Natural killer cell (primary cell): ENCODE results near the gene ARHGAP6. TPM values are rescaled to one million over a fixed set of nuclear protein-coding genes. Genes with fewer than 3 reads are reported as not detected.

Experiments
- ATAC-seq, 3 donors: fragments of 150-1000 bp in 2 of 3; fragments of 200-7000 bp in 1 of 3; cut with Tn5 transposase; 1 replicate in 1 of 3; 2 replicates in 2 of 3; pipeline ENCODE4 v1.10.0; 2021; ENCODE audit warnings: mild to moderate bottlenecking in 2 of 3, moderate library complexity in 2 of 3
- DNase-seq, 2 donors: peaks; one replicate each; pipeline versions ENCODE4 v3.0.0 to v3.0.0-alpha.2; 2013 to 2021; ENCODE audit warnings: mixed read lengths in 1 of 2
- H3K27ac ChIP-seq: one replicate; pipeline ENCODE4 v1.5.1; 2013; ENCODE audit warnings: mild to moderate bottlenecking, low read length
- H3K27me3 ChIP-seq: one replicate; pipeline ENCODE4 v1.6.1; 2013; ENCODE audit warnings: low read length; ENCODE audit not compliant: control insufficient read depth, insufficient read depth
- H3K36me3 ChIP-seq: one replicate; pipeline ENCODE4 v1.6.1; 2013; ENCODE audit warnings: low read length; ENCODE audit not compliant: control insufficient read depth, insufficient read depth
- H3K4me1 ChIP-seq: one replicate; pipeline ENCODE4 v1.6.1; 2013; ENCODE audit warnings: low read length; ENCODE audit not compliant: control insufficient read depth, insufficient read depth
- H3K4me3 ChIP-seq: one replicate; pipeline ENCODE4 v1.5.1; 2013; ENCODE audit warnings: low read length
- H3K9me3 ChIP-seq: one replicate; pipeline ENCODE4 v1.6.1; 2013; ENCODE audit warnings: low read length; ENCODE audit not compliant: control insufficient read depth, insufficient read depth
- H3K27ac Mint-ChIP-seq, 2 donors: one replicate each; pipeline ENCODE4 v1.8.0; 2022; ENCODE audit warnings: mild to moderate bottlenecking in 2 of 2, mixed read lengths in 2 of 2, moderate library complexity in 1 of 2
- H3K27me3 Mint-ChIP-seq, 2 donors: one replicate each; pipeline ENCODE4 v1.8.0; 2022; ENCODE audit warnings: low read depth in 2 of 2, mixed read lengths in 2 of 2
- H3K36me3 Mint-ChIP-seq: one replicate; pipeline ENCODE4 v1.8.0; 2022; ENCODE audit warnings: mixed read lengths
- H3K4me1 Mint-ChIP-seq, 2 donors: one replicate each; pipeline ENCODE4 v1.8.0; 2022; ENCODE audit warnings: mixed read lengths in 2 of 2
- H3K4me3 Mint-ChIP-seq: one replicate; pipeline ENCODE4 v1.8.0; 2022; ENCODE audit warnings: mild to moderate bottlenecking, moderate library complexity, mixed read lengths
- H3K9me3 Mint-ChIP-seq, 2 donors: one replicate each; pipeline ENCODE4 v1.8.0; 2022; ENCODE audit warnings: mixed read lengths in 2 of 2
- CTCF ChIP-seq: fragments of 200-600 bp; IDR thresholded peaks from one replicate; pipeline ENCODE4 v1.8.0; 2022; ENCODE audit warnings: antibody characterized with exemption
- WGBS: methylation state at CpG from one replicate; pipeline ENCODE4 v1.1.7; 2013; ENCODE audit warnings: missing lambda C conversion rate; ENCODE audit not compliant: insufficient coverage; 5-methylcytosine and 5-hydroxymethylcytosine counted together
- intact Hi-C: fragments of 100-400 bp; cut with micrococcal nuclease; formaldehyde crosslinking; loops from one replicate; pipeline ENCODE4 v1.14.2; 2022
- total RNA-seq, 4 donors: library from RNA; stranded (reverse); fragments of 120-200 nt in 1 of 4; gene quantifications; one replicate each; pipeline versions ENCODE4 v1.2.3 to v1.2.4, GENCODE V29; 2013 to 2022

ARHGAP6 gene
- total RNA-seq, 3 donors from 2014 or later (not counting 1 experiment from before 2014, with no cell fraction given) = 0.32 to 1.9 (median 1.8) TPM

DNA sequence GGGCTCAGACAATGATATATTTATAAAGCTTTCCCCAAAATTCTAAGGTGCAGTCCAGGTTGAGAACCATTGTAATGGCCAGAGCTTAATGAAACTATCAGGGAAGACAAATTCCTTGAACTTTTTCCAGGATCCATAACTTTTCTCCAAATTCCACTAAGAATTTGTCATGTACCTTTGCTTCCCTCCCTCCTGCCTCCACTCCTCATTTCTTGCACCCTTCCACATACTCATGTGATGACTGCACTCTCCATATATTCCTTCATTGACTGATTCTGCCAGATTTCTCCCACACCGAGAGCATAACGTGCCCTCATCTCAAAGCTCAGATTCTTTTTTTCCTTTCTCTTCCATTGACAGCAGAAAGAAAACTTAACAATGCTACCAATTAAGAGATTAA, 393.4 kb downstream of the ARHGAP6 start:
- Mint-ChIP-seq H3K4me1 (no peaks in the 10 kb centered on the region), H3K27me3 (no peaks in the 10 kb centered on the region), H3K36me3 (no peaks in the 10 kb centered on the region), H3K27ac (no peak overlapping the region), H3K4me3 (no peak overlapping the region), H3K9me3 (peaks cover 0 to 2% of the 10 kb centered on the region in 2 donors)
- H3K27me3 ChIP-seq = no peaks in the 10 kb centered on the region
- H3K27ac ChIP-seq = no peak overlapping the region
- no peak for ATAC-seq
- intact Hi-C loops = no loop called here
- TF ChIP-seq CTCF = no peak
- H3K36me3 ChIP-seq = no peaks in the 10 kb centered on the region
- H3K9me3 ChIP-seq = no peaks in the 10 kb centered on the region
- H3K4me3 ChIP-seq = no peak overlapping the region
- WGBS = 100% methylated on average over 2 of the region's 2 CpGs
- no peaks in the 10 kb centered on the region for H3K4me1 ChIP-seq
- DNase-seq = no peak

DNA sequence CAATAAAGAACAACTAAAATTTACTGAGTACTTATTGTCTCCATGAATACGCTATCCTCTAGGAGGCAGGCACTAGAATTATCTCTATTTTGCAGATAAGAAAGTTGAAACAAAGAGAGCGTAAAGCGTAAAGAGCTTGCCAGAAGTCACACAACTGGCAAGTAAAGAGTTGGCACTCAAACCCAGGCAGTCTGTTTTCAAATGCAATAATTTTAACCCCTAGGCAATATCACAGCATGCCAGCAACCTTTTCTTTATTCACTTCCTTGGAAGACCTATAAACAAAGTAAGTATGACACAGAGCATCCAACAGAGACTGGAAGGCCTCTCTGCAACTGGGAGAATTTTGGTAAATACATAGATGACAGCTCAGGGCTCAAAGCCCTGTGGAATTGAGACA, 395.7 kb downstream of the ARHGAP6 start:
- Mint-ChIP-seq H3K27me3 (no peaks in the 10 kb centered on the region), H3K4me1 (no peaks in the 10 kb centered on the region), H3K4me3 (no peak overlapping the region), H3K9me3 (peaks cover 0 to 2% of the 10 kb centered on the region in 2 donors), H3K27ac (no peak overlapping the region), H3K36me3 (no peaks in the 10 kb centered on the region)
- TF ChIP-seq CTCF = no peak
- Histone ChIP-seq H3K4me1 (no peaks in the 10 kb centered on the region), H3K4me3 (no peak overlapping the region), H3K9me3 (no peaks in the 10 kb centered on the region), H3K36me3 (no peaks in the 10 kb centered on the region), H3K27ac (no peak overlapping the region), H3K27me3 (no peaks in the 10 kb centered on the region)
- 80% methylated on average over 1 of the region's 3 CpGs for WGBS
- no peak for ATAC-seq
- no peak for DNase-seq
- intact Hi-C loops = no loop called here

- no peak for ATAC-seq
- WGBS = no CpG with 5 or more reads among the region's 3 CpGs
- no peak for TF ChIP-seq CTCF
- H3K27ac Mint-ChIP-seq = no peak overlapping the region
- H3K27me3 Mint-ChIP-seq = no peaks in the 10 kb centered on the region
- H3K9me3 Mint-ChIP-seq = peaks cover 0 to 2% of the 10 kb centered on the region in 2 donors
- no peaks in the 10 kb centered on the region for H3K36me3 Mint-ChIP-seq
- intact Hi-C loops = no loop called here
- Histone ChIP-seq H3K27ac (no peak overlapping the region), H3K9me3 (no peaks in the 10 kb centered on the region), H3K27me3 (no peaks in the 10 kb centered on the region), H3K4me1 (no peaks in the 10 kb centered on the region), H3K36me3 (no peaks in the 10 kb centered on the region), H3K4me3 (no peak overlapping the region)
- H3K4me1 Mint-ChIP-seq = no peaks in the 10 kb centered on the region
- no peak for DNase-seq
- H3K4me3 Mint-ChIP-seq = no peak overlapping the region
Measured at GRCh38 chrX:11269006-11269405, 396.7 kb downstream of the ARHGAP6 start.

- Histone ChIP-seq H3K4me3 (no peak overlapping the region), H3K27ac (no peak overlapping the region), H3K9me3 (no peaks in the 10 kb centered on the region), H3K4me1 (no peaks in the 10 kb centered on the region), H3K36me3 (no peaks in the 10 kb centered on the region), H3K27me3 (no peaks in the 10 kb centered on the region)
- Mint-ChIP-seq H3K27me3 (no peaks in the 10 kb centered on the region), H3K27ac (no peak overlapping the region), H3K4me3 (no peak overlapping the region), H3K4me1 (no peaks in the 10 kb centered on the region), H3K36me3 (no peaks in the 10 kb centered on the region), H3K9me3 (peaks cover 0 to 2% of the 10 kb centered on the region in 2 donors)
- no peak for TF ChIP-seq CTCF
- intact Hi-C loops = no loop called here
- 88% methylated on average over 2 of the region's 3 CpGs for WGBS
- no peak for DNase-seq
- ATAC-seq = no peak
Measured at GRCh38 chrX:11267425-11267824, 398.3 kb downstream of the ARHGAP6 start.
